Activated CD4-positive, alpha-beta T cell treated with anti-CD3 and anti-CD28 coated beads, Interleukin-2, amount 50 U/mL, for 1 hour (primary cell): ENCODE results near the gene WWC2.

Experiments used
- DNase-seq: peaks from one replicate; pipeline ENCODE4 v3.0.0-alpha.2; 2020

The WWC2 gene

GRCh38 chr4:183360161-183360919, 261.3 kb downstream of the WWC2 start:
- DNase-seq: no peak

GRCh38 chr4:183362036-183362435, 263.0 kb downstream of the WWC2 start:
- no peak for DNase-seq

GRCh38 chr4:183362916-183363542, 264.0 kb downstream of the WWC2 start:
- no peak for DNase-seq

- no peak for DNase-seq
Observed at GRCh38 chr4:183364025-183364424, 265.0 kb downstream of the WWC2 start.

GRCh38 chr4:183366206-183366835, 267.3 kb downstream of the WWC2 start:
- DNase-seq: no peak

- no peak for DNase-seq
Observed at GRCh38 chr4:183369073-183369472, 270.0 kb downstream of the WWC2 start.
